Heart left ventricle (tissue), 16 donors: ENCODE results near the gene TMC6. TPM values are rescaled to one million over a fixed set of nuclear protein-coding genes. Genes with fewer than 3 reads are reported as not detected.

ENCODE experiments used
- ATAC-seq, 4 donors: fragments of 200-7000 bp; cut with Tn5 transposase; one replicate each; pipeline ENCODE4 v1.9.1; 2020 to 2022; ENCODE audit warnings: moderate library complexity in 4 of 4, mild to moderate bottlenecking in 3 of 4, moderate number of reproducible peaks in 1 of 4
- DNase-seq, 5 donors: peaks; one replicate each; pipeline ENCODE4 v3.0.0-alpha.2; 2020
- H3K27ac ChIP-seq, 12 donors: fragments of 200-600 bp; sonication (generic) in 4 of 12; one replicate each; pipeline versions ENCODE4 v1.5.0 to v1.8.0; 2016 to 2022; ENCODE audit warnings: mild to moderate bottlenecking in 2 of 12
- H3K27me3 ChIP-seq, 9 donors: fragments of 200-600 bp; sonication (generic) in 2 of 9; one replicate each; pipeline versions ENCODE4 v1.5.1 to v1.8.0; 2016 to 2022; ENCODE audit warnings: mild to moderate bottlenecking in 3 of 9
- H3K36me3 ChIP-seq, 9 donors: fragments of 200-600 bp; sonication (generic) in 2 of 9; one replicate each; pipeline versions ENCODE4 v1.5.0 to v1.8.0; 2018 to 2022; ENCODE audit warnings: mild to moderate bottlenecking in 2 of 9
- H3K4me1 ChIP-seq, 12 donors: fragments of 200-600 bp; sonication (generic) in 4 of 12; one replicate each; pipeline versions ENCODE4 v1.5.0 to v1.8.0; 2016 to 2022; ENCODE audit warnings: mild to moderate bottlenecking in 3 of 12
- H3K4me3 ChIP-seq, 12 donors: fragments of 200-600 bp; sonication (generic) in 4 of 12; one replicate each; pipeline versions ENCODE4 v1.5.0 to v1.8.0; 2017 to 2022; ENCODE audit warnings: mild to moderate bottlenecking in 9 of 12, moderate library complexity in 4 of 12
- H3K9me3 ChIP-seq, 12 donors: fragments of 200-600 bp; sonication (generic) in 4 of 12; one replicate each; pipeline versions ENCODE4 v1.5.0 to v1.8.0; 2016 to 2022; ENCODE audit warnings: mild to moderate bottlenecking in 1 of 12
- CTCF ChIP-seq, 12 donors: fragments of 200-600 bp; sonication (generic) in 4 of 12; IDR thresholded peaks; one replicate each; pipeline versions ENCODE4 v1.5.0 to v1.8.0; 2018 to 2022; ENCODE audit warnings: antibody characterized with exemption in 12 of 12, mild to moderate bottlenecking in 5 of 12
- POLR2A ChIP-seq, 2 donors: fragments of 450-650 bp; IDR thresholded peaks; one replicate each; pipeline ENCODE4 v1.6.1; 2017; ENCODE audit warnings: antibody characterized with exemption in 2 of 2, mild to moderate bottlenecking in 2 of 2, moderate library complexity in 2 of 2
- WGBS, 4 donors: extraction: QIAGEN DNeasy Blood & Tissue Kit in 2 of 4; methylation state at CpG; one replicate each; pipeline versions ENCODE4 v1.1.5 to v1.1.7; 2013 to 2018; 5-methylcytosine and 5-hydroxymethylcytosine counted together
- intact Hi-C, 10 donors: fragments of 100-400 bp; cut with DNase I; formaldehyde crosslinking; loops; one replicate each; pipeline versions ENCODE4 v1.11.1 to v1.14.2; 2022
- polyA plus RNA-seq, 2 donors: library from polyadenylated mRNA; stranded (reverse); fragments of 200-250 nt; gene quantifications; one replicate each; pipeline ENCODE4 v1.2.3, GENCODE V29; 2013
- total RNA-seq, 9 donors: library from RNA; depleted of rRNA in 2 of 9; stranded (reverse); fragments of >200 nt in 2 of 9; fragmentation: NEBNext Ultra II Directional in 3 of 9; extraction: Animal tissue kit (Norgen Biotek cat#: 25700) in 3 of 9; gene quantifications; one replicate each; pipeline versions ENCODE4 v1.1.0 to v1.2.4, GENCODE V29; 2016 to 2023
- donor health status: ischemic (EF 13 %, LVEDD 7.1; RV severe dilation, severe dysfunction).
- donor health status: healthy with polysubstance abuse.
- donor health status: DM: no; HTN: yes; CAD: no.
- donor health status: DM: no; HTN: no; CAD: no.
- donor health status: ischemic (EF 25% LVEDD 6.9; RV normal size, moderate dysfunction).
- donor health status: ischemic (EF 25% LVEDD 5.7; RV mildly dilated, moderate dysfunction).
- donor health status: healthy.
- donor health status: DM: yes; HTN: yes; CAD: no.
- donor health status: ischemic (EF 35%, LVEDD 5.7; RV mildly dilated, moderate dysfunction).
- donor health status: nonischemic (EF 11% LVEDD 7.7; RV severe dilation, severe dysfunction).
- donor health status: DM: yes; HTN: yes; CAD: no.
- donor health status: PGD.
- donor health status: ischemic (EF 29% LVEDD 5.4; RV normal size, mild dysfunction).
- donor health status: nonischemic (EF 23%, LVEDD 6.1; RV moderate dilation, normal function).

Gene TMC6
- total and polyA plus RNA-seq, 11 donors, result 31.2 to 139 (median 69.9) TPM

GRCh38 chr17:78113804-78114785 lies 14.5 kb downstream of the TMC6 start:
- Histone ChIP-seq H3K4me1 (peaks cover 0 to 58% (median 27%) of the 10 kb centered on the region in 12 donors), H3K27me3 (no peaks in the 10 kb centered on the region), H3K36me3 (peaks cover 0 to 84% (median 14%) of the 10 kb centered on the region in 9 donors), H3K9me3 (no peaks in the 10 kb centered on the region), H3K27ac (peak overlapping the region in 10 of 12 donors; percentile 37 to 69 (median 60)), H3K4me3 (no peak overlapping the region)
- ATAC-seq (no peak), DNase-seq (peak in 1 of 5 donors; percentile 25)
- intact Hi-C loops, result loop anchor here (1.0 to 10.0 kb wide), 9 partner anchors 61 to 311 kb away; no protein-coding TSS in a partner anchor
- 74 to 86% (median 82%) methylated on average over 25 of the region's 25 CpGs for WGBS, 4 donors
- TF ChIP-seq POLR2A (IDR thresholded peaks at IDR 0.05) (no peak), CTCF (IDR thresholded peaks at IDR 0.05) (no peak)

GRCh38 chr17:78112518-78113471 lies 15.8 kb downstream of the TMC6 start:
- Histone ChIP-seq H3K4me3 (no peak overlapping the region), H3K36me3 (peaks cover 0 to 85% (median 21%) of the 10 kb centered on the region in 9 donors), H3K4me1 (peaks cover 0 to 64% (median 28%) of the 10 kb centered on the region in 12 donors), H3K27me3 (no peaks in the 10 kb centered on the region), H3K9me3 (no peaks in the 10 kb centered on the region), H3K27ac (peak overlapping the region in 7 of 12 donors; percentile 1 to 54 (median 31))
- DNase-seq (peak; percentile 73 to 92 (median 81)), ATAC-seq (peak; percentile 27 to 66 (median 62))
- TF ChIP-seq CTCF (IDR thresholded peaks at IDR 0.05) (peak; percentile 99 to 100 (median 99)), POLR2A (IDR thresholded peaks at IDR 0.05) (no peak)
- WGBS, 4 donors, result 46 to 64% (median 48%) methylated on average over 21 to 33 of the region's 33 CpGs
- intact Hi-C loops, result loop anchor here (1.0 to 10.0 kb wide), 9 partner anchors 62 to 312 kb away; no protein-coding TSS in a partner anchor

- Histone ChIP-seq H3K4me1 (peaks cover 0 to 59% (median 28%) of the 10 kb centered on the region in 12 donors), H3K4me3 (no peak overlapping the region), H3K27me3 (no peaks in the 10 kb centered on the region), H3K27ac (peak overlapping the region in 2 of 12 donors; percentile 34 to 37), H3K9me3 (no peaks in the 10 kb centered on the region), H3K36me3 (peaks cover 0 to 84% (median 24%) of the 10 kb centered on the region in 9 donors)
- intact Hi-C loops, result loop anchor here (1.0 to 10.0 kb wide), 9 partner anchors 63 to 313 kb away; no protein-coding TSS in a partner anchor
- TF ChIP-seq CTCF (IDR thresholded peaks at IDR 0.05), result no peak
- peak in 1 of 4 donors; percentile 2 for ATAC-seq
- peak in 3 of 5 donors; percentile 22 to 55 (median 27) for DNase-seq
- 82 to 85% (median 84%) methylated on average over 18 to 28 of the region's 28 CpGs for WGBS, 4 donors
These were observed 16.6 kb downstream of the TMC6 start for GRCh38 chr17:78111727-78112517.
